ENCODE data around the gene OCA2.
A peak's percentile ranks its signal among the peaks of the same experiment; 100 is the strongest.

OCA2 gene

DNA sequence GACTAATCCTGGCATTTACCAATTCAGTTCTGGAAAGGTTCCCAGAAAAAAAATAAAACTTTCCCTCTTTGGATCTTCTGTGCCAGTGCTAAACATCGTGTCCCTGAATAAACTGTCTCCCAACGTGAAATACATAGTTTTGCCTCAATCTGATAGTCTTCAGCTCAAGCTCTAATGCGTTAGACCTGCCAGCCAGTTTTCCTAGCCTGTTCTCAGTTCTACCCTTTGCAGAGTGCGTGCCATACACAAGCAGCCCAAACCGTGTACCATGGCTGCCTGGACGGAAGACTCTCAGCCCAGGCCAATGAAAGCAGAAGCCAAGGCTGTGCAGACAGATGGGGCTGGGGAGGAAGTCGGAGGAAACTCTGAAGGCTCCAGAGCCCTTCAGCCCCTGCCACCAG lies 11.4 kb upstream of the OCA2 start:
- peak overlapping the region; percentile 48 for H3K27ac ChIP-seq
- ChIA-PET CTCF (interaction anchor here (1.1 kb wide), 1 partner anchor 16 kb away, joined by 4 read pairs; no protein-coding TSS in a partner anchor), POLR2A (ENCODE audit: low non-redundant PET) (no interaction called here)
- no peak for TF ChIP-seq CTCF (conservative IDR thresholded peaks at IDR 0.05; ENCODE audit: low read depth)
- DNase-seq (ENCODE audit: low spot score), result no peak

- H3K27ac ChIP-seq, result peak overlapping the region; percentile 48; the same call in 1 of the 2 replicates
- no peak for TF ChIP-seq CTCF (conservative IDR thresholded peaks at IDR 0.05; ENCODE audit: low read depth)
- no peak for DNase-seq (ENCODE audit: low spot score)
- CTCF ChIA-PET, result interaction anchor here (1.1 kb wide), 1 partner anchor 16 kb away, joined by 4 read pairs; no protein-coding TSS in a partner anchor
- POLR2A ChIA-PET (ENCODE audit: low non-redundant PET), result no interaction called here
These were observed 10.7 kb upstream of the OCA2 start for GRCh38 chr15:28109626-28110455.

GRCh38 chr15:28107904-28108275 lies 8.8 kb upstream of the OCA2 start:
- DNase-seq (ENCODE audit: low spot score), result no peak
- CTCF ChIA-PET, result no interaction called here
- POLR2A ChIA-PET (ENCODE audit: low non-redundant PET), result no interaction called here
- H3K27ac ChIP-seq, result no peak overlapping the region
- TF ChIP-seq CTCF (conservative IDR thresholded peaks at IDR 0.05; ENCODE audit: low read depth), result no peak

GRCh38 chr15:28107111-28107903 lies 8.2 kb upstream of the OCA2 start:
- DNase-seq (ENCODE audit: low spot score), result no peak
- CTCF ChIA-PET, result no interaction called here
- no peak for TF ChIP-seq CTCF (conservative IDR thresholded peaks at IDR 0.05; ENCODE audit: low read depth)
- POLR2A ChIA-PET (ENCODE audit: low non-redundant PET), result no interaction called here
- no peak overlapping the region for H3K27ac ChIP-seq

- DNase-seq (ENCODE audit: low spot score), result no peak
- no peak overlapping the region for H3K27ac ChIP-seq
- no peak for TF ChIP-seq CTCF (conservative IDR thresholded peaks at IDR 0.05; ENCODE audit: low read depth)
- POLR2A ChIA-PET (ENCODE audit: low non-redundant PET), result no interaction called here
- CTCF ChIA-PET, result no interaction called here
These were observed 7.4 kb upstream of the OCA2 start for GRCh38 chr15:28106294-28107110.

DNA sequence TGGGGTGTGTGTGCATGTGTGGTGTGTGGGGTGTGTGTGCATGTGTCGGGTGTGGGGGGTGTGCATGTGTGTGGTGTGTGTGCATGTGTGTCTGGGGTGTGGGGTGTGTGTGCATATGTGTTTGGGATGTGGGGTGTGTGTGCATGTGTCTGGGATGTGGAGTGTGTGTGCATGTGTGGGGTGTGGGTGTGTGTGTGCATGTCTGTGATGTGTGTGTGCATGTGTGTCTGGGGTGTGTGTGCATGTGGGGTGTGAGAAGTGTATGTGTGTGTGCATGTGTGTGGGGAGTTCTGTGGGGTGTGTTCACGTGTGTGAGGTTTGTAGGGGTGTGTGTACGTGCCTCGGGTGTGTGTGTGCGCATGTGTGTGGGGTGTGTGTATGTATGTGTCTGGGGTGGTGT lies 6.7 kb upstream of the OCA2 start:
- ChIA-PET CTCF (no interaction called here), POLR2A (ENCODE audit: low non-redundant PET) (no interaction called here)
- no peak for DNase-seq (ENCODE audit: low spot score)
- no peak overlapping the region for H3K27ac ChIP-seq
- TF ChIP-seq CTCF (conservative IDR thresholded peaks at IDR 0.05; ENCODE audit: low read depth), result no peak

All from RWPE1 (cell line).